GM19099 (cell line): ENCODE measurements around the gene MKRN2OS.

Experiments used
- POLR2A ChIP-seq: IDR thresholded peaks from 3 replicates; pipeline ENCODE4 v1.6.1; 2011; ENCODE audit warnings: low read depth; ENCODE audit not compliant: insufficient read length; ENCODE audit errors: extremely low read depth

MKRN2OS gene

DNA sequence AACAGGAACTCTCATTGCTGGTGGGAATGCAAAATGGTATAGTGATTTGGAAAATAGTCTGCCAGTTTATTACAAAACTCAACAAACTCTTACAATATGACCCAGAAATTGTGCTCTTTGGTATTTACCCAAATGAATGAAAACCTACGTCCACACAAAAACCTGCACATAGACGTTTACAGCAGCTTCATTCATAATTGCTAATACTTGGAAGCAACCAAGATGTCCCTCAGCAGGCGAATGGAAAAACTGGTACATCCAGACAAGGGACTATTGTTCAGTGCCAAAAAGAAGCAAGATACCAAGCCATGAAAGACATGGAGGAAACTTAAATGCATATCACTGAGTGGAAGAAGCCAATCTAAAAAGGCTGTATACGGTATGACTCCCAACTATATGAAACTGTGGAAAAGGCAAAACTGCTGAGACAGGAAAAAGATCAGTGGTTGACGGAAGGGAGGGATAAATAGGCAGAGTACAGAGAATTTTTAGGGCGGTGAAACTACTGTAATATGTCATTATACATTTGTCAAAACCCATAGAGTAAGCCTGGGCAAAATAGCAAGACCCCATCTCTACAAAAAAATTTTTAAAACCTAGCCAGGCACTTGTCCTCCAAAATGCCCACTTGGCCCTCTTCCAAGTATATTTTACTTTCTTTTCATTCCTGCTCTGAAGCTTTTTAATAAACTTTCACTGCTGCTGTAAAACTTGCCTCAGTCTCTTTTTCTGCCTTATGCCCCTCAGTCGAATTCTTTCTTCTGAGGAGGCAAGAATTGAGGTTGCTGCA, 4.9 kb upstream of the MKRN2OS start:
- no peak for TF ChIP-seq POLR2A

GRCh38 chr3:12544652-12545472, 437 bp downstream of the MKRN2OS start:
- no peak for TF ChIP-seq POLR2A

GRCh38 chr3:12541625-12542024, 3.7 kb downstream of the MKRN2OS start:
- no peak for TF ChIP-seq POLR2A

DNA sequence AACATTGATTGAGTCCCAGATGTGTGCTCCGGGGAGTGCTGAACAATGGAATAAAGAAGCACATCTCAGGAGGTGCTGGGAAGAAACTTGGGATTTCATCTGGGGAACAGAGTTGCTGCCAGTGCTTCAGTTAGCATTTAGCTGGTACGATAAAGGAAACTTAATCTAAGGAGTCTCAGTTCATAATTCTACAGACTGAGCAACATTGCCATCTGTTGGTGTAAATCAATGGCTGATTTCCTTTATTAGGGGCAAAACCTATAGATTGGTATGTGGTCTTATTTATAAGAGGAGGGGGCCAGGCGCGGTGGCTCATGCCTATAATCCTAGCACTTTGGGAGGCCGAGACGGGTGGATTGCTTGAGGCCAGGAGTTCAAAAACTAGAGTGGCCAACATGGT, 8.9 kb downstream of the MKRN2OS start:
- no peak for TF ChIP-seq POLR2A

- TF ChIP-seq POLR2A = no peak
Measured at GRCh38 chr3:12532182-12532581, 13.1 kb downstream of the MKRN2OS start.

- TF ChIP-seq POLR2A = no peak
Measured at GRCh38 chr3:12527757-12528143, 17.5 kb downstream of the MKRN2OS start.

DNA sequence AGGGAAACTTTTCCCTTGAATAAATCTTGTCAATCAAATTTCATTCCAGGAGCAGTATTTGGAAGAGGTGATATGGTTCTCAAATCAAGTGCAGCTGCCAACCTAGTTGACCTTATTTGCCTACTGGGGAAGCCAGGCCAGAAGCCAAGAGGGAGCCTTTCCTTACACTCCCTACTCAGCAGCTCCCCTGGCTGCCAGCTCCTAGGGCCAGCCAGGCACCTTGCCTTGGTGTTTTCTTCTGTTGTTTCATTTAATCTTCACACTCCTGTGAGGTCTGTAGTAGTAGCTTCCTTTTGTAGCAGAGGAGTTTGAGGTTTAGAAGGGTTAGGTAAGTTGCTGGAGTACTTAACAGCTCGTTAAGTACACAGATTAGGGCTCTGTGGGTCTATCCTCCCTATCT, 22.6 kb downstream of the MKRN2OS start:
- TF ChIP-seq POLR2A = no peak

GRCh38 chr3:12521010-12521409, 24.3 kb downstream of the MKRN2OS start:
- TF ChIP-seq POLR2A = no peak

DNA sequence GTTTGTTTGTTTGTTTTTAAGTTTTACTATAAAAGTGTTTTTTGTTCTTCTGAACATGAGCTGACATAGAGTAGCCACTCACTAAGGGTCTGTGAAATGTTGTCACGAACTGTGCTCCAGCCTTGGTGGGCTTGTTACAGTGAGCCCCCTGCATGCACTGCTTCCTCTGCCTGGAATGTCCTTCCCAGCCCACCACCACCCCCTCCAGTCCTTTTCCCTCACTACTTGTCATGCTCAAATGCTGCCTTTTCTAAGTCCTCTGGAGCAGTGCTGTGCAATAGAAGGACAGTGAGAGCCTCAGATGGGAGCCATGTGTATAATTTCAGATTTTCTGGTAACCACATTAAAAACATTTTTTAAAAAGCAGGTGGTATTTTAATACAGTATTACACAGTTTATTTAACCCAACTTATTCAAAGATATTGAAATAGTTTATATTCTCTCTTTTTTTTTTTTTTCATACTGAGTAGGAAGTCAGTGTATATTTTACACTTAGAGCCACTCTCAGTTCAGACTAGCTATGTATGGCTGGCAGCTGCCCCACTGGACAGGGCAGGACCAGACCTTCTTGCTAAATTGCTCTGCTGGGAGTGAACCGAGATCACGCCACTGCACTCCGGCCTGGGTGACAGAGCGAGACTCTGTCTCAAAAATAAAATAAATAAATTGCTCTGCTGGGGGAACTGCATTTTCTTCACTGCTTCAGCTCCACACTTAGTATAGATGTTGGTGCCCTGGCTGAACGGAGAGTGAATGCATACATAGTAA, 26.9 kb downstream of the MKRN2OS start:
- TF ChIP-seq POLR2A = no peak

DNA sequence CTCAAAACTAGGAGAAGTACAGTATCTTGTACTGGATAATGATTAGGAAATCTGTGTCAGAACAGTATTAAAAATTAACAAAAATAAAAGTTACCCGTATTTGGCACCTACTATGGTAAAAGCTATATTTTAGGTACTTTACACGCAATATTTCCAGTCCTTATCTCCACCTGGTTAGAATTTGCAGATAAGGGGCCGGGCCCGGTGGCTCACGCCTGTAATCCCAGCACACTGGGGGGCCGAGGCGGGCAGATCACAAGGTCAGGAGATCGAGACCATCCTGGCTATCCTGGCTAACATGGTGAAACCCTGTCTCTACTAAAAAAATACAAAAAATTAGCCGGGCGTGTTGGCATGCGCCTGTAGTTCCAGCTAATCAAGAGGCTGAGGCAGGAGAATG, 28.4 kb downstream of the MKRN2OS start:
- no peak for TF ChIP-seq POLR2A

GRCh38 chr3:12515631-12516030, 29.7 kb downstream of the MKRN2OS start:
- TF ChIP-seq POLR2A = no peak

DNA sequence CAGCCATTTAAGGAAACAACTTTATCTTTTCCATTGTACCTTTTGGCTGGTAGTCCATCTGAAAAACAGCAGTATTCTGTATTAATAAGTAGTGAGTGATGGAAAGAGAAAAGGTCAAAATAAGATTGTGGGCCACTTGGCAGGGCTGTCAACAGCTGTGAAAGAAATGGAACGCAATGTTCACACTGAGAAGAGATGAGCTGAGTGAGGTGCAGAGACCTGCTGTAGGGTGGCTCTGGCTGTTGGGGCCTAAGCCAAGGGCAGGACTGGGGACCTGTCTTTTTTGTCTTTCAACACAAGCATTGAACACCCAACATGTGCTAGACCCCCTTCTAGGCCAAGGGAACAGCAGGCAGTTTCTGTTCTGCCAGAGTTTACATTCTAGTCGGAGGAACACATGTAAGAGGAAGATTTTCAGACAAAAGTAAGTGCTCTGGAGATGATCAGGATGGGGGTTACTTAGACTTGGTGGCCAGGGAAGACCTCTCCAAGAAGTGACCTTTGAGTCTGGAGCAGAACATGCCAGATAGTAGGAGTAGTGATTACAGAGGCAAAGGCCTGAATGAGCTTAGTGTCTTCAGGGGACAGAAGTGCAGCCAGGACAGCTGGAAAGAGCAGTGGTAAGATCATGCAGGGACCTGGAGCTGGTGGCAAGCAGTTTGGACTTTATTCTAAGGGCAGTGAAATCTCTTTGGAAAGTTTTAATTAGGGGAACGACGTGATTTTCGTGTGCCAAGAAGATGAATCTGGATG, 31.4 kb downstream of the MKRN2OS start:
- TF ChIP-seq POLR2A = no peak

GRCh38 chr3:12512534-12513118, 32.7 kb downstream of the MKRN2OS start:
- no peak for TF ChIP-seq POLR2A

DNA sequence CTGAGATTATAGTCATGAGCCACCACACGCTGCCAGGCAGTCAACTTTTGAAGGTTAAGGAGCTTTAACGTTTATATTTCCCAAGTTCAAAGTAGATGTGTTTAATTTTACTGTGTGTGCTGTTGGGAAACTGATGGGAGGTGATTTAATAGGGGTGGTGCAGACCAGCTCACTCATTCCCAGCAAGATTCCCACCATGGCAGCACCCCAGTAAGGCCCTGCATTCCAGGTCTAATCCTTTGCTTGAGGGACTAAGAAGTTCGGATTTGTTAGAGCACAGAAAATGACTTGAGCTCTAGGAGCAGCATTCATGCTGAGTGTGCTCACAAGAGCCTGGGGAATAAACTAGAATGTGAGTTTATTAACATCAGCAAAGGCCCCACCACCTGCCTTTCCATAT, 35.8 kb downstream of the MKRN2OS start:
- no peak for TF ChIP-seq POLR2A
